Measurements from ENCODE around the gene MYL3. TPM values are rescaled to one million over a fixed set of nuclear protein-coding genes. Genes with fewer than 3 reads are reported as not detected.
"Not testable (repeated sequence)": the region's sequence is repeated elsewhere in the genome, so short reads cannot be mapped to it uniquely, and the experiment has no call there.

The MYL3 gene
- 10,727 TPM for total RNA-seq
- long read RNA-seq, transcript MYL3-201 (7 exons, 924 nt) = major isoform, 2,632 of 3,734 reads
- long read RNA-seq, transcript MYL3-202 (6 exons, 1,012 nt) = minor isoform, 699 of 3,734 reads
- long read RNA-seq, partial matches to known transcripts = 269 of 3,734 reads
- long read RNA-seq, other reads (novel, unspliced or antisense) = 134 of 3,734 reads

DNA sequence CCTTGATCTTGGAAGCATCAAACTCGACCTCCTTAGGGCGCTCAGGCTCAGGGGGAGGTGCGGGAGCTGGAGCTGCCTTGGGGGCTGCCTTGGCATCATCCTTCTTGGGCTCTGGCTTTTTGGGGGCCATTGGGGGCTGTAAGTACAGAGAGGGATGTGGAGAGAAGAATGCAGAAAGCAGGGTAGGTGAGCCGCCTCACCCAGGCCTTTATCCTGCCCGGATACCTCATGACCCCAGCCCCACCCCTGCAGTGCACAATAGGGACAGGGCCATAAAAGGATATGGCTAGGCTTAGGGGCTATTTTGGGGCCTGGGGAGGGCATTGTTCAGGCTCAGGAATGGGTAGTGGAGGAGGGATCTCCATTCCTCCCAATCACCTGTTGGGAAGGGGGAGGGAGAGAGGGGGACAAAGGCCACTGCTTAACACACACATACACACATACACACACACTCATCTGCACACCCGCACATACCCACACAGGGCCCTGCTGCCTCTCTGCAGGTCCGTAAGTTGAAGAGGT, at the start of gene MYL3:
TSS of gene MYL3 (minus strand) at position 184 of the 522 bp plus-strand sequence. CDS start at position 130, 54 bp downstream.
- peak; percentile 35 for ATAC-seq (ENCODE audit: poor library complexity)
- peak; percentile 75 for DNase-seq
- intact Hi-C loops (cut with DNase I) = no loop called here

DNA sequence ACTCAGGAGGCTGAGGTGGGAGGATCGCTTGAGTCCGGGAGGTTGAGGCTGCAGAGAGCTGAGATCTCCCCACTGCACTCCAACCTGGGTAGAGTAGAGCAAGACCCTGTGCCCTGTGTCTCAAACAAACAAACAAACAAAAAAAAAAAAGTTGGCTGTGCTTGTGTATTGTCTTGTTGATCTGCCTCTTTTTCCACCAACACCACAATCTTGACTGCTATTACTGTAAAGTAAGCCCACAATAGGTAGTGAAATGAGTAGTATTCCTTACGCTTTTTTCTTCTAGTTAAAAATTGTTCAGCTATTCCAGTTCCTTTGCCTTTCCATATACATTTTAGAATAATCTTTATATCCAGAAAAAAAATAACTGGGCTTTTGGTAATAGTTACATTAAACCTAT, 49.7 kb upstream of the MYL3 start:
- no peak for DNase-seq
- intact Hi-C loops (cut with DNase I) = no loop called here
- ATAC-seq (ENCODE audit: poor library complexity) = no peak

DNA sequence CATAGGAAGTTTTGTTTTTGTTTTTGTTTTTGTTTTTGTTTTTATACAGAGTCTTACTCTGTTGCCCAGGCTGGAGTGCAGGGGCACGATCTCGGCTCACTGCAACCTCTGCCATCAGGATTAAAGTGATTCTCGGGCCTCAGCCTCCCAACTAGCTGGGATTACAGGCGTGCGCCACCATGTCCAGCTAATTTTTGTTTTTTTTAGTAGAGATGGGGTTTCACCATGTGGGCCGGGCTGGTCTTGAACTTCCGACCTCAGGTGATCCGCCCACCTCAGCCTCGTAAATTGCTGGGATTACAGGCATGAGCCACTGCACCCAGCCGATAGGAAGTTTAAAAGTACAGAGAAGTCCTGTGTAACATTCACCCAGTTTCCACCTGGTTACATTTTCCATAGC, 47.7 kb upstream of the MYL3 start:
- intact Hi-C loops (cut with DNase I); ATAC-seq (ENCODE audit: poor library complexity): not testable (repeated sequence)
- peak; percentile 25 for DNase-seq

DNA sequence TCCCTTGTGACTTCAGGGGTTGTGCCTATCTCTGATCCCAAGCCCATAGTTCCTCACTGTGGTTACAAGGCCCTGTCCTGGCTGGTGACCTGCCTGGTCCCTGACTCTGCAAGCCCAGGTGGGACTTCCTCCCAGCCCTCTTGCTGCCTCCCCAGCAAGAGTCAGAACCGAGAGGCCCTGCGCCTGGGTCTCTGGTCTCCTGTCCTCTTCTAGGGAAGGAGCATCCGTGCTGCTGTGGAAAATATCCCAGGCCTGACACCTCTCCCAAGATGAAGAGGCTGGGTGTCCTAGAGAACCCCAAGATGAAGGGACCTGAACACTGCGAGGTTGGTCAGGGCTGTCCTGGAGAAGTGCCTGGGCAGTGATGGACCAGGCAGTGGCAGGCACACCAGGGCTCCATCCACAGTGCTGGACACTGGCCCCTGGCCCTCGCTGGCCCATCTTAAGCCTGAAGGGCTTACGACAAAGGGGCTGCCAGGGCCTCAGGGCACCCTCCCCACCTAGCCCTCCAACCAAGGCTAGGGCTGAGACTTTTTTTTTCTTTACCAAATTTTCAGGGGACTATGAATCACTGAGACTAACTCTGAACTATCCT, 47.0 kb upstream of the MYL3 start:
- intact Hi-C loops (cut with DNase I) = no loop called here
- no peak for ATAC-seq (ENCODE audit: poor library complexity)
- DNase-seq = peak; percentile 22

DNA sequence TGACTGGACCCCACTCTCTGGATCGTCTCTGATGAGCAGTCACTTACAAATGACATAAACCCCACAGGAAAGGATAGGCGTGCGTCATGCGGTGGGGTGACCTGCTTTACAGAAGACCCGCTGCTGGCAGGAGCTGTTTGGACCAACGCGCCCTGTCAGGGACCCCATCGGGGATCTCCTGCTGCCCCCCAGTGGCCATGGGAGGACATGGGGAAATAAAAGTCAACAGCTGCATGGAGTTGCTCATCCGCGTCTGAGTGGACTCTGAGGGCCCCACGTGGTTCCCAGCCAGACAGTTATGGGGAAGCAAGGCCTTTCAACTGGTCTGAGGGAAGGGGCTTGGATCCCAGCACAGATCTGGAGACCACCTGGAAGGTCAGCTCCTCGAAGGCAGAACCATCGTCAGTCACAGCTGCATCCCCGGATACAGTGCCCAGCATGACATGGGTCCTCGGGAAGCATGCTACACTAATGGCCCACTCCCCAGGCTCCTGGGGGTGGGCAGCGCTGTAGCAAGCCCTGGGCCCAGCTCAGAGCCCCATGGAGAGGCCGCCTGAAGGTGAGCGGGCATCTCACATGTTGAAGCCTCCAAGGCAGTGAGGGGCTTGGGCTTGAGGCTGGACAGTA, 46.4 kb upstream of the MYL3 start:
- peak; percentile 86 for ATAC-seq (ENCODE audit: poor library complexity)
- peak; percentile 89 for DNase-seq
- intact Hi-C loops (cut with DNase I) = loop anchor here (5.0 kb wide), 1 partner anchor 202 kb away; no protein-coding TSS in a partner anchor

DNA sequence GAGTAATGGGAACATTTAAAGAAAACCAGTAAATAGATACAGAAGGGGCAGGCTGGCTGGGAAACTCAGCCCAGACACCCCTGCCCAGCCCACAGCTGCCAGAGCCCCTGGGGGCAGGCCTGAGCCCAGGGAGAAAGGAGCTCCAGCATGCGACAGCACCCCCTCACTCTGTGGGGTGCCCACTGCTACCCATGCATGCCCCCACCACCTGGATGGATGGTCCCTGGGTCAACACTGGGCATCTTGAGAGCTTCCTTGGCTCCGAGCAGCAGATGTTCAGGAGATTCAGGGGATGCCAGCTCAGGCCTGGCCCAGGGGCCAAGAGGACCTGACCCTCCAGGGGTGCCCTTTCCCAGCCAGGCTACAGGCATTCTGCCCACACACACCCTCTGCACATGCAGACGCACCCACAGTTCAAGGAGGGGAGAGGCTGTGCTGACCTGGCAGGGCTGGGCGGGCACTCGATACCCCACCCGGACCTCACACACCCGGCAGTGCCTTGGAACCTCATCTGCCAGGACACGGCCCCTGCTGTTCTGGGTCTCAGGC, 45.8 kb upstream of the MYL3 start:
- intact Hi-C loops (cut with DNase I) = loop anchor here (5.0 kb wide), 1 partner anchor 202 kb away; no protein-coding TSS in a partner anchor
- DNase-seq = peak; percentile 37
- ATAC-seq (ENCODE audit: poor library complexity) = no peak

DNA sequence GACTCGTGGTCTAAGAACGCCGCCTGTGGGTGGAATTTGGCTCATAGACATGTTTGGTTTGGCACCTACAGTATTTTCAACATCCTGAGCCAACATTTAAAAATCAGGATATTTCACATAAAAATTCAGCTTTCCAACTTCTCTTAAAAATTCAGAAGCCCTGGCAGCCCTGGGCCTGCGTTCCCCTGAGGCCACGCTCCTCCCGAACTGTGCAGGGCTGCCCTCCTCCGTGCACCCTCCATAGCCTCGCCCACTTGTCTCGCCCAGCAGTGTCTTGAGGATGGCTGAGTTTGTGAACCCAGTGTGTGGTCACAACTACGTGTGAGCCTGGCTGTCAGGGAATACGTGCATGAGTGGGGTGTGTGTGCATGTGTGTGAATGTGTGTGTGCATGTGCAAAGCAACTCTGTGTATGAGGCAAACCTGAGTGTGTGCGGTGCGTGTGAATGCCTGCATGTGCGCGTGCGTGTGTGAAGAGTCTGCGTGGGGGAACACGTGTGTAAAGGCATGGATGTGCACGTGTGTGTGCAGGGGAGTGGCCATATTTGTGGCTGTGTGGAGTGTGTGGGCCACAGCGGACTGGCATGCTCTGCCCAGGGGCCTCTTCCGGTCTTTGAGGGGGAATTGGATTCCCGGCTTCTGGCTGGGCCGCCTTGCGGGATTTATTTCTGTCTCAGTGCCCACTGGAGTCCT, 45.2 kb upstream of the MYL3 start:
- ATAC-seq (ENCODE audit: poor library complexity) (peak; percentile 28), DNase-seq (peak; percentile 72)
- intact Hi-C loops (cut with DNase I) = loop anchor here (5.0 kb wide), 1 partner anchor 201 kb away; no protein-coding TSS in a partner anchor

DNA sequence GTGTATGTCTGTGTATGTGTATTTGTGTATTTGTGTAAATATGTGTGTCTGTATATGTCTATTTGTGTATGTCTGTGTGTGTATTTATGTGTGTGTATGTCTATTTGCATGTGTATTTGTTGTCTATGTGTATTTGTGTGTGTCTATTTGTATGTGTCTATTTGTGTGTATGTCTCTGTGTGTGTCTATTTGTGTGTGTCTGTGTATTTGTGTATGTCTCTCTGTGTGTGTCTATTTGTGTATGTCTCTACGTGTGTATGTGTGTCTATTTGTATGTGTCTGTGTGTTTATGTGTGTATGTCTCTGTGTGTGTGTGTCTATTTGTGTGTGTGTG, 44.7 kb upstream of the MYL3 start:
- intact Hi-C loops (cut with DNase I) = loop anchor here (5.0 kb wide), 1 partner anchor 201 kb away; no protein-coding TSS in a partner anchor
- ATAC-seq (ENCODE audit: poor library complexity) (no peak), DNase-seq (no peak)

DNA sequence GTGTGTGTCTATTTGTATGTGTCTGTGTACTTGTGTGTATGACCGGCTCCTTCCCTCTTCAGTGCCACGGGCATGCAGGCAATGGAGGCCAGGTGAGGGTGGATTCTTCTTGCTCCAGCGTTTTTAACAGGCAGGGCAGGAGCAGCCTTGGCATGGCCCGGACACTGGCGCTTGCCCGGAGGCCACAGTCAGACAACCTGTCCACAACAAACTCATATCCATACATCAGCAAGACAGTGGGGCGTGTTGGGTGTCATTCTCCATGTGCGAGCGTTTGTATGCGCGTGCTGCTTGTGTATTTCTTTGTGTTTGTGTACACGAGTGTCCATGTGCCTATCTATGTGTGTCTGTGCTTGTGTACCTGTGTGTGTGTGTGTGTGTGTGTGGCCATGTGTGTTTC, 44.0 kb upstream of the MYL3 start:
- ATAC-seq (ENCODE audit: poor library complexity) (no peak), DNase-seq (no peak)
- intact Hi-C loops (cut with DNase I) = loop anchor here (5.0 kb wide), 1 partner anchor 200 kb away; no protein-coding TSS in a partner anchor

DNA sequence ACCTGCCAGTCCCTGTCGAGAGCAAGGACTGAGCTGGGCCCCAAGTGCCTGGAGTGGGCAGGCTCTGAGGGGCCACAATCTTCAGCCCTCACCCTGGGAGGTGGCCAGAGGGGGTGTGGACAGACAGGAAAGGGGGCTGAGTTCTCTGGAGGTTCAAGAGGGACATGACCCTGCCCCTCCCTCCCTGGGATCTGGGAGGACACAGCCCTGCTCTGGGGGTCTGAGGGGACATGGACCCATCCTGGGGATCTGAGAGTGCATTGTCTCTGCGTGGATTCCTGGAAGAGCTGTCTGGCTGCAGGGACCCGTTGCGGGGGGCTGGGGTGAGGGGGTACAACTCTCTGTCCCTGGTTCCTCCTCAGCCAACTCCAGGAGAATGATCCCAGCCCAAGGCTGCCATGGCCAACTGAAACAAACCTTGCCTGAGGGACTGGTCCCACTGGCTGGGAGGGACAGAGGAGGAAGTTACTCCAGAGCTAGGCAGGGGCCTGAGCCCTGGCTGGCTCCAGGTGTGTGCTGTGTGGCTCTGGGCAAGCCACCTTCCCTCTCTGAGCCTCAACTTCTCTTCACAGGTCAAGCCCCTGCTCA, 43.3 kb upstream of the MYL3 start:
- DNase-seq (no peak), ATAC-seq (ENCODE audit: poor library complexity) (no peak)
- intact Hi-C loops (cut with DNase I) = loop anchor here (5.0 kb wide), 1 partner anchor 199 kb away; no protein-coding TSS in a partner anchor

DNA sequence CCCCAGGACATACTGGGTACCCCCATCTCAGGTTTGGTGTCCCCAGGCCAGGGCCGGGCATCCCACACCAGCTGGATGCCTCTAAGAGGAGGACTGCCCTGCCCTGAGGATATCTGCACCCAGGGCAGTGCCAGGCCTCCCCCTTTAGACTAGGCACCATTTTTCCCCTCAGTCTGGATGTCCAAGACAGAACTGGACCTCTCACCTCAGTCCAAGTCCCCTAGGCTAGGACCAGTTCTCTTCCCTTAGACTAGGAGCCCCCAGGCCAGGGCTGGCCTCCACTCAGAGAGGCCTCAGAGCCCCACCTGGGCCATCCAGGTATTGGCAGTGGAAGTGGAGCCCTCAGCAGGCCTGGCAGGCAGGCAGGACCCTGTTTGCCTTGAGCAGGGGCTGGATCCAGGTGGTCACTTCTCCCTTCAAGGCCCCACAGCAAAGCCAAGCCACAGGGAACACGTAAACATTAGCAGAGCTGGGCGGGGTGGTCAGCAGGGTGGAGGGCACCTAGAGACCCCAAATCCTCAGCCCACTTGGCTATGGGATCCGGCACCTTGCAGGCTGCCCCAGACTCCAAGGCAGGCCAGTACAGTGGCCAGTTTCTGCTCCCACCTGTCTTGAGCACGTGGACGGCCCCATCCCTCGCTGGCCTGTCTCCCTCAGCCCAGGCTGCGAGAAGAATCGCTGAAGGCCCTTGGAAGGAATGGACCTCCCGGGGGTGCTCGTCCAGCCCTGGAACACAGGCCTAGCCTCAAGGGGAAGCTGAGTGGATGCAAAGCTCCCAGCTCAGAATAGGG, 42.6 kb upstream of the MYL3 start:
- DNase-seq (no peak), ATAC-seq (ENCODE audit: poor library complexity) (no peak)
- intact Hi-C loops (cut with DNase I) = loop anchor here (5.0 kb wide), 1 partner anchor 199 kb away; no protein-coding TSS in a partner anchor

DNA sequence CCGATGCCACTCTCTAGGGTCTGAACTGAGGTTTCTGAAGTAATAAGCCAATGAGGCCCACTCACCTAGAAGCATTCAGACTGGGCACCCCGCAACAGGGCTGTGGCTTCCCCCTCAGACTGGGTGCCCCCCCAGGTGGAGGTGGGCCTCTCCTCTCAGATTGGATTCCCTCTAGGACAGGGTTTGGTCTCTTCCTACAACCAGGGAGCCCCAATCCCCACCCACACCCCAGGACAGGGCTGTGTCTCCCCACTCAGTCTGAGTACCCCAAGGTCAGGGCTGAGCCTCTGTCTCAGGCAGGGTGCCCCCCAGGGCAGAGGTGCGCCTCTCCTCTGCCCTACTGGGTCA, 41.9 kb upstream of the MYL3 start:
- DNase-seq = no peak
- no peak for ATAC-seq (ENCODE audit: poor library complexity)
- intact Hi-C loops (cut with DNase I) = loop anchor here (5.0 kb wide), 1 partner anchor 198 kb away; no protein-coding TSS in a partner anchor

DNA sequence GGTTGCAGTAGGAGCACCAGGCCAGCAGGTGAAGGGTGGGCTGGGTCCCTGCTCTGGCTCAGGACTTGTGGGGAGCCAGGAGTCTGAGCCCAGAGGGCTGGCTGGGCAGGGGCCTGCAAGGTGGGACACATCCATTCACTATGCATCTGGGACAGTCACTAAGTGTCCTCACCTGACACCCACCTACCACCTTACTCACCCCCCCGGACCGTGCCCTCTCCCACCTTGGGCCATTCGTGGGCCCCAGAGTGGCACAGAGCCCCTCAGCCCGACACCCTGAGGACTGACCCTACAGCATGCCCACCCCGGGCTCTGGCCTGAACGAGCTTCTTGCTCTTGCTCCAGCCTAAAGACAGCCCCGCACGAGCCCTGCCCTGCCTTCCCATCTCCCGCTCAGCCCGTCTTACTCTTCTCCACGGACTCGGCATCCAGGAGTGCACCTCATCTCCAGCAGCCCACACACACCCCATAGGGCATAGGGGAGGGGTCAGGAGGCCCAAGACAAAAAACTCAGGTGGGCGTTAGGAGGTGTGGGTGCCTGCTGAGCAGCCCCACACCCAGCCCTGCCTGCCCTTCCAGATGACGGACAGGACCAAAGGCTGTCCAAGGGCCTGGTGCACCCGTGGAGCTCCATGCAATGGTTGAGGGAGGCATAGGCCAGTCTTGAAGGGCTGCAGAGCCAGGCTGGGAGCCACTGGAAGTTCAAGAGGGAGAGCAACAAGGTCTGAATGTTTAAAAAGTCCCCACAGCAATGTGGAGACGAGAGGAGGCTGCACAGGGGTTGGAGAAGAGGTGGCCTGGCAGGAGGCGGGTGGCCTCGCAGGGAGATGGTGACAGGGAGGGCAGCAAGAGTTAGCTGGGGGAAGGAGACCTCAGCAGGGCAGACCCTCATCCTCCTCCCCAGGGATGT, 41.3 kb upstream of the MYL3 start:
- ATAC-seq (ENCODE audit: poor library complexity) (no peak), DNase-seq (no peak)
- intact Hi-C loops (cut with DNase I) = loop anchor here (5.0 kb wide), 1 partner anchor 197 kb away; no protein-coding TSS in a partner anchor

DNA sequence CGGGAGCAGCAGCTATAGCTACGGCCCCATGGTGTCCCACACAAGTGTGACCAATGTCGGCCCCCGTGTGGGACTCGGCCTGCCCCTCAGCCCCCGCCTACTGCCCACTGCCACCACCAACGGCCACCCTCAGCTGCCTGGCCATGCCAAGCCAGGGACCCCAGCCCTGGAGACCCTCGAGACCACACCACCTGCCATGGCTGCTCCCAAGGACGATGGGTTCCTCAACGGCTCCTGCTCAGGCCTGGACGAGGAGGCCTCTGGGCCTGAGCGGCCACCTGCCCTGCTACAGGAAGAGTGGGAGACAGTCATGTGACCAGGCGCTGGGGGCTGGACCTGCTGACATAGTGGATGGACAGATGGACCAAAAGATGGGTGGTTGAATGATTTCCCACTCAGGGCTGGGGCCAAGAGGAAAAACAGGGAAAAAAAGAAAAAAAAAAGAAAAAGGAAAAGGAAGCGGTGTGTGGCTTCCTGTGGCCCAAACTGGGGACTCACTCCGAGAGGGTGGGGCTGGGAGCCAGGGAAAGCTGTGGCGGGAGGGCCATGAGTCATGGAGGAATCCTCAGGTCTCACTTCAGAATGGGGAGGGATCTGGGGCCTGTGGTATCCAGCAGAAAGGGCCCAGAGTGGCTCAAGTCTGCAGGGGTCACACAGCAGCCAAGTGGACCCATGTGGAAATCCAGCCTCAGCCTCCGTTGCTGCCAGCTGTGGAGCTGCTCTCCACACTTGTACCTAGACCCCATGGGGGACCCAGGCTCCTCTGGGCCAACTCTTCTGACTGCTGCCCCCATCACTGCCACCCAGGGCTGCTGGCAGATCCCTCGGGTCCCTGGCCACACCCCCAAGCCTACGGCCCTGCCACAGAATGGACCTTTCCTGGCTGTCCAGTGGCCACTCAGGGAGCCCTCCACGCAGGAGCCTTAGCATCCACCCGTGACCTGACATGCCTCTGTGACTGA, 40.4 kb upstream of the MYL3 start:
- ATAC-seq (ENCODE audit: poor library complexity) (no peak), DNase-seq (no peak)
- intact Hi-C loops (cut with DNase I) = no loop called here

DNA sequence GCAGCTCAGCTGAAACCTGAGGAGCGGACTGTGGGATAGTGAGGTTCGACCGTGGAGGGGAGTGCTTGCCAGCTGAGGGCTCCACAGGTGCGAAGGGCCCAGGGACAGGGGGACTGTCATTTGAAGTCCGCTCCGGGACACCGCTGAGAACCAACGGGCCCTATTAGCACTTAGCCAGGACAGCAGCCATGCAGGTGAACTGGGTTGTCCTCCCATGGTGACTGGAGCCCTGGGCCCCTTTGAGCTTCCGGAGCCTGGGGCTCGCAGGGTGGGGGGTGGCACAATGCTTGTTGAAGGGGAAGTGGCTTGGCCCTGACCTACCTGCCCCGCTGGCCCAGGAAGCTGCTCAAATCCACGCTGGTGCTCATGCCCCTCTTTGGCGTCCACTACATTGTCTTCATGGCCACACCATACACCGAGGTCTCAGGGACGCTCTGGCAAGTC, 39.0 kb upstream of the MYL3 start:
- intact Hi-C loops (cut with DNase I) = no loop called here
- DNase-seq (no peak), ATAC-seq (ENCODE audit: poor library complexity) (no peak)

Data from Right ventricle myocardium superior (tissue), 1 donor.